GM12872 (cell line): Measurements from ENCODE around the gene RAPGEF4.

ENCODE experiments used
- TF ChIP-seq, protein P1 (sequence below): IDR thresholded peaks from 3 replicates; pipeline ENCODE4 v1.5.1; 2011; ENCODE audit warnings: low read depth, mild to moderate bottlenecking, low read length, moderate library complexity; ENCODE audit not compliant: insufficient read depth

The RAPGEF4 gene

DNA sequence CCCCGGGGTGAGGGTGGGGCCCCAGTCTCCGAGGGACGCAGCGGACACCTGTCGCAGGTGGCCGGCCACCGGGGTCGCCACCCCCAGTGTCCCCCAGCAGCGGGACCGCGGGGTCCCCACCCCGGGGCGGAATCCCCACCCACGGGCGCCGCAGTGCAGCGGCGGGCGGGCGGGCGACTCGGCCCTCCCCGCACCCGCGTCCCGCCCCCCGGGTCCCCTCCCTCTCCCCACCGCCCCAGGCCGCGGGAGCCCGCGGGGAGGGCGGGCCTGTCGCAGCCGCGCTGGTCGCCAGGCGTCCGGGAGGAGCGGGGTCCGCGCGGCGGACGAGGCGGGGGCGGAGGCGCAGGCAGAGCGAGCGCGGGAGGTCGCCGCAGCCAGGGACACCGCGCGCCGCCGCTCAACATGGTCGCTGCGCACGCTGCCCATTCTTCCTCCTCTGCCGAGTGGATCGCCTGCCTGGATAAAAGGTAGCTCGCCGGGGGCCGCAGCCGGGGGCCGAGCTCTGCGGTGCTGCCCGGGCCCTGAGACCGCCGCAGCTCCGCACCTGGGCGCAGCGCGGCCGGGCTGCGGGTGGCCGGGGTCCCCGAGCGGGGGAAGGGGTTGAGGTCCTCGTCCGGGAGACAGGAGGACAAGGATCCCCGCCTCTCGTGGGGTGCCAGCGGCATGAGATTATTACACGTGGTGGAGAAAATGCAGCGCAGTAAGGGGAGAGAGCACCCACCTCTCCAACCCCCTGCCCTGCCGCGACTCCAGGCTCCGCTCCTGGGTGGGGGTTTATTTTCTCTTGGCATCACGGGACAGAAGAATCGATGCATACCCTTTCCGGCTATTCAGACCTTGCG lies at the start of gene RAPGEF4:
Gene RAPGEF4 (plus strand): TSS at position 264 of the 842 bp plus-strand sequence. CDS start 139 bp downstream, at position 403.
- TF ChIP-seq, protein P1, sequence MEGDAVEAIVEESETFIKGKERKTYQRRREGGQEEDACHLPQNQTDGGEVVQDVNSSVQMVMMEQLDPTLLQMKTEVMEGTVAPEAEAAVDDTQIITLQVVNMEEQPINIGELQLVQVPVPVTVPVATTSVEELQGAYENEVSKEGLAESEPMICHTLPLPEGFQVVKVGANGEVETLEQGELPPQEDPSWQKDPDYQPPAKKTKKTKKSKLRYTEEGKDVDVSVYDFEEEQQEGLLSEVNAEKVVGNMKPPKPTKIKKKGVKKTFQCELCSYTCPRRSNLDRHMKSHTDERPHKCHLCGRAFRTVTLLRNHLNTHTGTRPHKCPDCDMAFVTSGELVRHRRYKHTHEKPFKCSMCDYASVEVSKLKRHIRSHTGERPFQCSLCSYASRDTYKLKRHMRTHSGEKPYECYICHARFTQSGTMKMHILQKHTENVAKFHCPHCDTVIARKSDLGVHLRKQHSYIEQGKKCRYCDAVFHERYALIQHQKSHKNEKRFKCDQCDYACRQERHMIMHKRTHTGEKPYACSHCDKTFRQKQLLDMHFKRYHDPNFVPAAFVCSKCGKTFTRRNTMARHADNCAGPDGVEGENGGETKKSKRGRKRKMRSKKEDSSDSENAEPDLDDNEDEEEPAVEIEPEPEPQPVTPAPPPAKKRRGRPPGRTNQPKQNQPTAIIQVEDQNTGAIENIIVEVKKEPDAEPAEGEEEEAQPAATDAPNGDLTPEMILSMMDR, result no peak

DNA sequence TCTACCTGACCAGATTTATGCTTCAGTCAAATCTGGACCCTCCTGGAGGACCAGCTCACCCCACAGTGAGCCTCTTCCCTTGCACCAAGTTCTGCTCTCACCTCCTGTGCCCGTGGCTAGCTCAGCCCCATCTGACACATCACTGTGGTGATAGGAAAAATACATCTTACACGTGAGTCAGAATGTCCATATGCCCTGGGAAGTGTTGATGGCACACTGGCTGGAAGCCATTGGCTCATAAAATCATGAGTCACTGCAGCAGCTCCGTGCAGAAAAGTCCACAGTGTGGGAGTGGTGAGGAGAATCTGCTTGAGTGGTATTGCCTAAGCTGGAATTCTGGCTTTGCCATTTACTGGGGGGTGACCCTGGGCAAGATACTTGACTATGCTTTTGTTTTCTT lies 42.6 kb upstream of the RAPGEF4 start:
- TF ChIP-seq, protein P1, result no peak

DNA sequence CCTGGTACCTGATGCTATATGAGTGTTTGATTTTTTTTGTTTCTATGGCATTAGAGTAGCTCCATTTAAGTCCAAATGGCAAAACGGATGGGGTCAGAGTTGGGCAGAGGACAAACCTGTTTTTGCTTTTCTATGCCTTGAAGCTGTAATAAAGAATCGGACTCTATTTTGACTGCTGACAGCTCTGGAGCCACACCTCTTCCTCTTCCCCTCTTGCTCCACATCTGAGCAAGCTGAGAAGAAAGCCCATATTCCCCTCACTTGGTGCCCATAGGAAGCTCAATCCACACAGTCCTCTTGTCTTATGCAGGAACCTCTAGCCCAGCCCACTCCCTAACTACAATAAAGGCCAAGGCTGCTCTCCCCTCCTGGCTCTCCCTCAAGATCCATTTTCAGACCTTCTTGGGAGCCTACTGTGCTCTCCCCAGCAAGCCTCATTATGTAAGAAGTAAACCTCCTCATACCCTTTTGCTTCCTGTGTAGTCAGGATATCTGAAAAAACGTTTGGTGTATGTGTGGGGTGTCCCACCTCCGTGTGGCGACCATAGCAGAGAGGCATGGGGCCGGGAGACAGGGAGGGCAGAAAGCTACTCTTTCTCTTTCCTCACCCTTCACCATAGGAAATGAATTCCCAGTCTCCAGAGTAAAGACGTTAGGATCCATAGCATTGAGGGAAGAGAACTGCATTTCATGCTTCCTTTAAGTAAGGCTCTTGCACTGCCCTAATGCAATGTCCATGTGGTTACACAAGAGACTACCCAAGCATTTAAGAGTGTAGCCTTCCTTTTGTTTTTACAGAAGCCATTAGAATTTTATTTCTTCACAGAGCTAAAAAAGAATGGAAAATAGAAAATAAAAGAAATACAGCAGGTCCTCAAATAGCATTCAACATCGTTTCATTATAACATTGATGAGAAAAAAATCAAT lies 41.9 kb upstream of the RAPGEF4 start:
- TF ChIP-seq, protein P1, result no peak

DNA sequence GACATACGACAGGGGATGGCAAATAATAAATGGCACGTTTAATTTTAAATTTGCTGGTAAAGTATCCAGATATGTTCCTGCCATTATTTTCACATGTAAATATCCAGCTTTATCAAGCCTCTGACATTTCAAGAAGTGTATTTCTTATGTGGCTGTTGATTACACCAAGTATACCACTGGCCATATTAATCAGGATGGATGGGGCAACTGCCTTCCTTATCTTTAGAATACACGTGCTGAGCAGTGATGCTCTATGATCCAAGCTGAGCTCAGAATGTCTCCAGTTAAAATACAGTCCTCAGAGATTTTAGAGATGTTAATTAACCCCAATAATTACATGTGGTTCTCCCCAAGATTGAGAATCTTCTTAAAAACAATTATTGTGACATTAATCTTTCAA lies 38.3 kb upstream of the RAPGEF4 start:
- TF ChIP-seq, protein P1, result no peak

DNA sequence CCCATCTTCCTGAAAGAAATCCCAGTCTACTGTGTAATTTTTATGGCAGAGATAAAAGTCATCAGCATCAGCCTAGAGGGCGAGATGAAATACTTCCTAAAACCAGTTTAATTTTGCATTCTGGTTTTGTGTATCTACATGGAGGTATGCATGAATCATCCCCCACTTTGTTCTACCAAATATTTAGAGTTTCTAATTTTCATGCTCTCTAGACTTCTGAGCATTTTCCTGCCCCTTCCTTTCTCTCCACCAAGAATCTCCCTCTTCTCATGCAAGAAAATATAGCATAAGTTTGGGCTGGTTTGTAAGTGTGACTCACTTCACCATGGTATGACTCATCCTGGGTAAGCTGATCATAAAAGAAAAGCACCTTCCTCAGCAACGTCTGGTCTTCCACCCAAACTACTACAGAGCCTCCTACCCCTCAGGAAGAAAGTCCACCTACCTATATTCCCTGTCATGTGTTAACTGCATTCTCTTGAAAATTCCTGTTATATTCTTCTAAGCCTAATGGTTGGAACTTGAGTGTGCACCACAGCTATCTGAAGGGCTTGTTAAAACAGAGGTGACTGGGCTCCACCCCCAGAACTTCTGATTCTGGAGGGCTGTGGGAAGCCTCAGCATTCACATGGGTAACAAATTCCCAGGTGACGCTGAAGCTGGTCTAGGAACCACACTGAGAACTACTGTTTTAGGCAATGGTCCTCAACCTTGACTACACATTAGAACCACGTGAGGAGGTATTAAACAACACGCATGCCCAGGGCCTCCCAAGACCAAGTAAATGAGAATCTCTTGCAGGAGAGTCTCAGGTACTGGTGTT lies 37.4 kb upstream of the RAPGEF4 start:
- TF ChIP-seq, protein P1, result no peak

DNA sequence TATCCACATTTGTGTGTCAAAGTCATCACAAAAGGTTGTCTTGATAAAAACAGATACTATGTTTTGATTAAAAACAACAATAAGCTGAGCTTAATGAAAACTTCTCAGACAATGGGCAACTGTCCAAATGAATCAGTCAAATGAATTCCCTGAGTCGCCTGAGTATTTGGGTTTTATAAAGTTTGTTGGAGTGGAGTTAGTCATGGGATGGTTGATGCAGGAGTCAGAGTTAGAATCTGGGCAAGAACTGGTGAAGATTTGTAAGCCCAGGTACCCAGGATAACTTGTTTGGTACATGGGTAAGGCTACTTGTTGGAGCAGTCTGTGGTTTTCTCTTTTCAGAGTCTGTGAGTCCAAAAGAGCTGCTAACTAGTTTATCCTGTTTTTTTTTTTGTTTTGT lies 34.4 kb upstream of the RAPGEF4 start:
- TF ChIP-seq, protein P1, result no peak
